ENCODE measurements around the gene RBM20. TPM values are rescaled to one million over a fixed set of nuclear protein-coding genes. Genes with fewer than 3 reads are reported as not detected.
A peak's percentile ranks its signal among the peaks of the same experiment; 100 is the strongest.

Gene RBM20
- total RNA-seq, 1 donor = 0.09 TPM

GRCh38 chr10:110859973-110860376 lies 215.8 kb downstream of the RBM20 start:
- no peak for TF ChIP-seq CTCF (IDR thresholded peaks at IDR 0.05; ENCODE audit: insufficient read depth, low read length)
- H3K4me3 ChIP-seq (ENCODE audit: low read depth, low read length) = no peak overlapping the region
- peak; percentile 92 for DNase-seq (ENCODE audit: low read depth)

- TF ChIP-seq CTCF (IDR thresholded peaks at IDR 0.05; ENCODE audit: insufficient read depth, low read length) = no peak
Measured at GRCh38 chr10:110860576-110861241, 216.6 kb downstream of the RBM20 start.

GRCh38 chr10:110861476-110861875 lies 217.3 kb downstream of the RBM20 start:
- no peak for TF ChIP-seq CTCF (IDR thresholded peaks at IDR 0.05; ENCODE audit: insufficient read depth, low read length)
- H3K4me3 ChIP-seq (ENCODE audit: low read depth, low read length) = no peak overlapping the region
- DNase-seq (ENCODE audit: low read depth) = no peak

More at GRCh38 chr10:110860576-110861241, 216.6 kb downstream of the RBM20 start:
- DNase-seq (ENCODE audit: low read depth) = no peak
- H3K4me3 ChIP-seq (ENCODE audit: low read depth, low read length) = no peak overlapping the region

- no peak overlapping the region for H3K4me3 ChIP-seq (ENCODE audit: low read depth, low read length)
- no peak for DNase-seq (ENCODE audit: low read depth)
- TF ChIP-seq CTCF (IDR thresholded peaks at IDR 0.05; ENCODE audit: insufficient read depth, low read length) = no peak
Measured at GRCh38 chr10:110861930-110862649, 218.0 kb downstream of the RBM20 start.

- H3K4me3 ChIP-seq (ENCODE audit: low read depth, low read length) = no peak overlapping the region
- DNase-seq (ENCODE audit: low read depth) = no peak
- TF ChIP-seq CTCF (IDR thresholded peaks at IDR 0.05; ENCODE audit: insufficient read depth, low read length) = no peak
Measured at GRCh38 chr10:110862961-110863360, 218.8 kb downstream of the RBM20 start.

- TF ChIP-seq CTCF (IDR thresholded peaks at IDR 0.05; ENCODE audit: insufficient read depth, low read length) = no peak
- H3K4me3 ChIP-seq (ENCODE audit: low read depth, low read length) = no peak overlapping the region
- no peak for DNase-seq (ENCODE audit: low read depth)
Measured at GRCh38 chr10:110863361-110863760, 219.2 kb downstream of the RBM20 start.
